GM12872 (cell line): ENCODE results near the gene SMIM44.

Source experiments
- TF ChIP-seq, protein P1 (sequence below): IDR thresholded peaks from 3 replicates; pipeline ENCODE4 v1.5.1; 2011; ENCODE audit warnings: low read depth, mild to moderate bottlenecking, low read length, moderate library complexity; ENCODE audit not compliant: insufficient read depth

SMIM44 gene

DNA sequence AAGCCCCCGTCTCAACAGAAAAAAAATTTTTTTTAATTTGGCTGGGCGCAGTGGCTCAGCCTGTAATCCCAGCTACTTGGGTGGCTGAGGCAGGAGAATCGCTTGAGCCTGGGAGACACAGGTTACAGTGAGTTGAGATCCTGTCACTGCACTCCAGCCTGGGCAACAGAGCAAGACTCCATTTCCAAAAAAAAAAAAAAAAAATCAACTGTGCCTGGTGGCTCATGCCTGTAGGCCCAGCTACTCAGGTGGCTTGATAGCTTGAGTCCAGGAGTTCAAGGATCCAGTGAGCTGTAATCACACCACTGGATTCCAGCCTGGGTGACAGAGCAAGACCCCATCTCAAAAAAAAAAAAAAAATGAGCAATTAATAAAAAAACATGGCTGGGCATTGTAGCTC, 18.5 kb upstream of the SMIM44 start:
- TF ChIP-seq, protein P1, sequence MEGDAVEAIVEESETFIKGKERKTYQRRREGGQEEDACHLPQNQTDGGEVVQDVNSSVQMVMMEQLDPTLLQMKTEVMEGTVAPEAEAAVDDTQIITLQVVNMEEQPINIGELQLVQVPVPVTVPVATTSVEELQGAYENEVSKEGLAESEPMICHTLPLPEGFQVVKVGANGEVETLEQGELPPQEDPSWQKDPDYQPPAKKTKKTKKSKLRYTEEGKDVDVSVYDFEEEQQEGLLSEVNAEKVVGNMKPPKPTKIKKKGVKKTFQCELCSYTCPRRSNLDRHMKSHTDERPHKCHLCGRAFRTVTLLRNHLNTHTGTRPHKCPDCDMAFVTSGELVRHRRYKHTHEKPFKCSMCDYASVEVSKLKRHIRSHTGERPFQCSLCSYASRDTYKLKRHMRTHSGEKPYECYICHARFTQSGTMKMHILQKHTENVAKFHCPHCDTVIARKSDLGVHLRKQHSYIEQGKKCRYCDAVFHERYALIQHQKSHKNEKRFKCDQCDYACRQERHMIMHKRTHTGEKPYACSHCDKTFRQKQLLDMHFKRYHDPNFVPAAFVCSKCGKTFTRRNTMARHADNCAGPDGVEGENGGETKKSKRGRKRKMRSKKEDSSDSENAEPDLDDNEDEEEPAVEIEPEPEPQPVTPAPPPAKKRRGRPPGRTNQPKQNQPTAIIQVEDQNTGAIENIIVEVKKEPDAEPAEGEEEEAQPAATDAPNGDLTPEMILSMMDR, result no peak

DNA sequence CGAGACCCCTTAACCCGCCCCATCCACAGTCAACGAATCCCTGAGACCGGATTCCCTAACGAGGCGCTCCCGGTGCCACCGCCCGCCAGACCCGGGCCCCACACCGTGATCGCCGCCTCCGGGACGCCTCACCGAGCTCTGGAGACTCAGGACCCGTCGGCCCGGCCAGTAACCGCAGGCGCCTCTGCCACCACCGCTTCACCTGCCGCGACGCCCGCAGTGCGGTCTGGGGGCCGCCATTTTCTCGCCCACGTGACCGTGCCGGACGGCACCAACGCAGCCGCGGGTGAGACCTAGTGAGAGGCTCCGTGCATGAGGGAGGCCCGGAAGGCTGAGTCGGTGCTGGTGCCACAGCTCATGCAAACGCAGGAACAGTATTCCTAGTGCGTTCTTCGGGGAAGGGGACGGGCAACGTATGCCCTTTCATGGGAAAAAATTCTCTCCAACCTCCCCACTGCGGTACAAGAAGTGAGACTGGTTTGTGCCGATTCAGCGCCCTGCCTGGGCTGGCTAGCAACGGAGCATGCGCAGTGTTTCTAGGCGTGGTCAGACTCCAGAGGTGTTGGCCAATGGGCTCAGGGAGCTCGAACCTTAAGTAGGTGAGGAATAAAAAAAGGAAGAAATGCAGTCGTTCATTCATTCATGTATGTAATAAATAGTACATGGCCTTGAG, 17.3 kb upstream of the SMIM44 start, which contains the start of gene DOHH:
DOHH (minus strand) TSS at position 246 of the 673 bp plus-strand sequence. CDS start 3,860 bp downstream, outside the sequence.
- TF ChIP-seq, protein P1, result no peak

DNA sequence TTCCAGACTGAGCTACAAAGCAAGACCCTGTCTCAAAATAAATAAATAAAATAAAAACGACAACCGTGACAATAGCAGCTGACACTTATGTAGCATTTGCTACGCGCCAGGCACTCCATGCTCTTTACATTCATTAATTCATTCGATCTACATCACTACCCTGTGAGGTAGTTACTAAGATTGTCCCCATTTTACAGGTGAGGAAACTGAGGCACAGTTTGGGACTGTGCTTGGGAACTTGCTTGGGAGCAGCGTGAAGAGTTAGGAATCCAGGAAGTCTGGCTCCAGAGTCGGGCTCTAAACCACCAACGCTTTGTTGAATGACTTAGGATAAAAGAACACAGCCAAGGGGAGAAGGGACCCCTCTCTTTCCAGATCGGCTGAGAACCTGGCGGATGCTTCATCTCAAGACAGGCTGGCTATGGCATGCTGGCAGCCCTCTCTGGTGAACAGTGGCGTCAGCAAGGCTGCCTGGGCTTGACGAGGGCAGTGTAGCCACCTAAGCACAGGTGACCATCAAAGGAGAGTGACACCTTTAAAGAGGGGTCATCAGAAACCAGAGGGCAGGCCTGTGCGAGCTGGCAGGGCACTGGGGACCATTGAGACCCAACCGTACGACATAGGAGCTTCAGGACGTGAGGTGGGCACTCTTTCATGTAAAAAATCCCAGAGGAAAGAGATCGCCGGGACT, 16.6 kb upstream of the SMIM44 start:
- TF ChIP-seq, protein P1, result no peak

DNA sequence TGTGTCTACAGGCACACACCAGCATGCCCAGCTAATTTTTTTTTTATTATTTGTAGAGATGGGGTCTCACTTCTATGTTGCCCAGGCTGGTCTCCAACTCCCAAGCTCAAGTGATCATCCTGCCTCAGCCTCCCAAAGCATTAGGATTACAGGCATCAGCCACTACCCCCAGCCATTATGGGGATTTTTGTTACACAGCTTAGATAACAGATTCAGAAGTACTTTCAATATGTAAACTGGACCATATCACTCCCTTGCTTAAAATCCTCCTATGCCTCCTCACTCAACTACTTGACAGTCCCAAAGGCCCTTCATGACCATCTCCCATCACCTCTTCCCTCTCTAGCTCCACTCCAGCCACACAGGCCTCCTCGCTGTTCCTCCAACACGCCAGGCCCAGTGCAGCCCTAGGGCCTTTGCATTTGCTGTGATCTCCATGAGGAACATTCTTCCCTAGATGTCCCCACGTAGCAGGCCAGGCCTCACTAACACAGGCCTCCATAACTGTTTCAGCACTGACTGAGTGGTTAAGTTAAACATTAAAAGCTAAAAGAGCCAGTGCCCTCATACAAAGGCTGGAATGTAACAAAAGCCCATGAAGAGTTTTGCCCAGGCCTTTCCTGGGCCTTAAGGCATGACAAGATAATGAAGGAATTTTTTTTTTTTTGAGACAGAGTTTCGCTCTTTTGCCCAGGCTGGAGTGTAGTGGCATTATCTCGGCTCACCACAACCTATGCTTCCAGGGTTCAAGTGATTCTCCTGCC, 14.7 kb upstream of the SMIM44 start:
- TF ChIP-seq, protein P1, result no peak

DNA sequence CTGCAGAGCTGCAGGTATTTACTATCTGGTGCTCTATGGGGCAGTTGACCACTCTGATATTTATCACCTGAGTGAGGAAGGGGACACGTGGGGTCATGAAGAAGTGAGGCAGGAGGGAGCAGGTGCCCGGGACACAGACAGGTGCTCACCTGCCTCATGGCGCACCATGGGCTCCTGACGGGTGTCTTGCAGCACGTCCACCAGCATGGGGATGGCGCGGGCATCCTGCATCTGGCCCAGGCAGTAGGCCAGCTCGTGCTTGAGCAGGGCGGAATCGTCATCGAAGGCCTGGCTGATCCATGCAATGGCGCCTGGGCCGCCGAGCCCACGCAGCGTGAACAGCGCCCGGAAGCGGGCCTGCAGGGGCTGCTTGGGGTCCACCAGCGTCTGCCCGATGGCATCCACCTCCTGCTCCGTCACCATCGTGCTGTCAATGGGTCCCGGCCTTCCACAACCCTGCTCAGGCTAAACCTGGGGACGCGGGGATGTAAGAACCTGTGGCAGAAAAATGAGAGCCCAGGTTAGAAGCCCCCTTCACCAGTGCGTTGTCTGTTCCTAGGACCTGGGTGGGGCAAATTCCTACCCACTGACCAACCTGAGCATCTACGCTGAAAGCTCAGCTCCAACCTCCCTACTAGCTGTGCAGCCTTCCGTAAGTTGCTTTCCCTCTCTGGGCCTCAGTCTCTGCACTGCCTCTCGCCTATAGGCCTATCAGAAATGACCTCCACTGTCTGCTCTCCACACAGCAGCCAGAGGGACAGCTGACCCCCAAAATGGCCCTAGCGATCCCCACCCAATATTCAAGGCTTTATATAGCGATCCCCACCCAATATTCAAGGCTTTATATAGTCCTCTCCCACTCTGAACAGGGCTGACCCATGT, 13.4 kb upstream of the SMIM44 start:
- TF ChIP-seq, protein P1, result no peak

DNA sequence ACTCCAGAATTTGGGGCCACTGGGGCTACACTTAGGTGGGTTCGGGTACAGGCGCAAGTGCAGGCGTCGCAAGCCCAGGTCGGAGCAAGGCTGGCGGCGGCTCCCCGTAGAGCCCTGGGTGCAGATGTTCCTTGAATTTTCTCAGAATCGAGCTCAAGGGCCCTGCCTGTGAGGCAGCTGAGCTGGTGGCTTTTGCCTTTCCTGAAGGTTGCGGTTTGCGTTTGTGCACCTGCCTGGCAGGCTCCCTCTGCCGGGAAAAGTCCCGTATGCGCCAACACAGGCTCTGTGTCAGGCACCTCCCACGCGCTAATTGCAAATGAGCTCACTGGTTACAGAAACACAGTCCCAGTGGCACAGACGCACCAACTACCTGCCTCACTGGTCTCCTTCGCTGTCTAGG, 11.3 kb upstream of the SMIM44 start:
- TF ChIP-seq, protein P1, result no peak

DNA sequence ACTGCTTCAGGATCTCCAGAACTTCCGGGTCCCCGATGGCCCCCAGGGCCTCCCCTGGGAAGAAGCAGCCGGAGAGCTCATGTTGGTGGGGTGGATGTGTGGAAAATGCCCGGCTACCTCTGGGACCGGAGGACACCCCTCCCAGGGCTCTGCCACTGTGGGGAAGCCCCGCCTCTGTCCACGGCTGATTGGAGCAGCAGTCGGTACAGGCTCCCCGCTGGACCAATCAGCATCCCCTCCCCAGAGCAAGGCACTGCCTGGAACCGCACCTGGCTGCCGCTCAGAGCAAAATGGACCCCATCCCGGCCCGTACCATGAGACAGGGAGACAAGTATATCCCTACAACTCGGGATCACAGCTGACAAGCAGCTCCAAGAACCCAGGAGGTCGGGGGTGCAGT, 10.8 kb upstream of the SMIM44 start:
- TF ChIP-seq, protein P1, result no peak
